Measurements from ENCODE around the gene PRSS50. TPM values are rescaled to one million over a fixed set of nuclear protein-coding genes. Genes with fewer than 3 reads are reported as not detected.

The PRSS50 gene
- total RNA-seq, 1 experiment from 2014 or later, result not detected

- TF ChIP-seq EZH2 (IDR thresholded peaks at IDR 0.05; ENCODE audit: borderline replicate concordance, low read depth, low read length, poor library complexity, severe bottlenecking) (no peak), CTCF (conservative IDR thresholded peaks at IDR 0.05; ENCODE audit: low read depth, low read length) (no peak)
- H3K36me3 ChIP-seq (ENCODE audit: insufficient read depth, low read length, poor library complexity, severe bottlenecking), result no peaks in the 10 kb centered on the region
- no peaks in the 10 kb centered on the region for H3K27me3 ChIP-seq (replicated peaks; ENCODE audit: insufficient read depth, low read depth, low read length, poor library complexity)
- POLR2A ChIA-PET (ENCODE audit: low non-redundant PET), result no interaction called here
- CTCF ChIA-PET, result no interaction called here
- no peak for DNase-seq (ENCODE audit: low spot score)
- no peak overlapping the region for H3K27ac ChIP-seq (ENCODE audit: low read depth, low read length, poor library complexity, severe bottlenecking)
- H3K4me1 ChIP-seq (ENCODE audit: insufficient read depth, low read length, poor library complexity, severe bottlenecking), result no peaks in the 10 kb centered on the region
- intact Hi-C loops (cut with micrococcal nuclease; ENCODE audit: unreplicated experiment), result no loop called here
- no TSS peak for BruUV-seq (replicated peaks)
- no peaks in the 10 kb centered on the region for H3K9me3 ChIP-seq (ENCODE audit: low read depth, low read length, poor library complexity, severe bottlenecking)
- H3K4me3 ChIP-seq (ENCODE audit: low read depth, low read length, poor library complexity, severe bottlenecking), result no peak overlapping the region
Observed at GRCh38 chr3:46725621-46726314, 8.1 kb upstream of the PRSS50 start.

- Histone ChIP-seq H3K27ac (ENCODE audit: low read depth, low read length, poor library complexity, severe bottlenecking) (no peak overlapping the region), H3K27me3 (replicated peaks; ENCODE audit: insufficient read depth, low read depth, low read length, poor library complexity) (no peaks in the 10 kb centered on the region), H3K36me3 (ENCODE audit: insufficient read depth, low read length, poor library complexity, severe bottlenecking) (no peaks in the 10 kb centered on the region), H3K9me3 (ENCODE audit: low read depth, low read length, poor library complexity, severe bottlenecking) (no peaks in the 10 kb centered on the region), H3K4me1 (ENCODE audit: insufficient read depth, low read length, poor library complexity, severe bottlenecking) (no peaks in the 10 kb centered on the region), H3K4me3 (ENCODE audit: low read depth, low read length, poor library complexity, severe bottlenecking) (no peak overlapping the region)
- DNase-seq (ENCODE audit: low spot score), result no peak
- intact Hi-C loops (cut with micrococcal nuclease; ENCODE audit: unreplicated experiment), result no loop called here
- ChIA-PET CTCF (no interaction called here), POLR2A (ENCODE audit: low non-redundant PET) (no interaction called here)
- BruUV-seq (replicated peaks), result no TSS peak
- TF ChIP-seq EZH2 (IDR thresholded peaks at IDR 0.05; ENCODE audit: borderline replicate concordance, low read depth, low read length, poor library complexity, severe bottlenecking), result no peak
- TF ChIP-seq CTCF (conservative IDR thresholded peaks at IDR 0.05; ENCODE audit: low read depth, low read length), result no peak
Observed at GRCh38 chr3:46724424-46724823, 6.8 kb upstream of the PRSS50 start.

GRCh38 chr3:46722443-46722842 lies 4.8 kb upstream of the PRSS50 start:
- no peaks in the 10 kb centered on the region for H3K27me3 ChIP-seq (replicated peaks; ENCODE audit: insufficient read depth, low read depth, low read length, poor library complexity)
- intact Hi-C loops (cut with micrococcal nuclease; ENCODE audit: unreplicated experiment), result no loop called here
- CTCF ChIA-PET, result no interaction called here
- no peak overlapping the region for H3K4me3 ChIP-seq (ENCODE audit: low read depth, low read length, poor library complexity, severe bottlenecking)
- H3K9me3 ChIP-seq (ENCODE audit: low read depth, low read length, poor library complexity, severe bottlenecking), result no peaks in the 10 kb centered on the region
- H3K27ac ChIP-seq (ENCODE audit: low read depth, low read length, poor library complexity, severe bottlenecking), result no peak overlapping the region
- POLR2A ChIA-PET (ENCODE audit: low non-redundant PET), result no interaction called here
- DNase-seq (ENCODE audit: low spot score), result no peak
- H3K4me1 ChIP-seq (ENCODE audit: insufficient read depth, low read length, poor library complexity, severe bottlenecking), result no peaks in the 10 kb centered on the region
- no peaks in the 10 kb centered on the region for H3K36me3 ChIP-seq (ENCODE audit: insufficient read depth, low read length, poor library complexity, severe bottlenecking)
- TF ChIP-seq EZH2 (IDR thresholded peaks at IDR 0.05; ENCODE audit: borderline replicate concordance, low read depth, low read length, poor library complexity, severe bottlenecking), result no peak
- TF ChIP-seq CTCF (conservative IDR thresholded peaks at IDR 0.05; ENCODE audit: low read depth, low read length), result no peak
- no TSS peak for BruUV-seq (replicated peaks)
